PC-9 (cell line): Measurements from ENCODE around the gene NDUFS6.

Source experiments
- EZH2 ChIP-seq: fragments of 200-600 bp; sonication (generic); IDR thresholded peaks from 2 replicates; pipeline ENCODE4 v1.8.0; 2017; ENCODE audit warnings: antibody characterized with exemption, low read depth
- TF ChIP-seq, protein P1 (sequence below): fragments of 200-600 bp; sonication (generic); conservative IDR thresholded peaks from 2 replicates; pipeline ENCODE4 v1.6.1; 2017; ENCODE audit warnings: mixed run types, antibody characterized with exemption, mild to moderate bottlenecking, moderate library complexity

DNA sequence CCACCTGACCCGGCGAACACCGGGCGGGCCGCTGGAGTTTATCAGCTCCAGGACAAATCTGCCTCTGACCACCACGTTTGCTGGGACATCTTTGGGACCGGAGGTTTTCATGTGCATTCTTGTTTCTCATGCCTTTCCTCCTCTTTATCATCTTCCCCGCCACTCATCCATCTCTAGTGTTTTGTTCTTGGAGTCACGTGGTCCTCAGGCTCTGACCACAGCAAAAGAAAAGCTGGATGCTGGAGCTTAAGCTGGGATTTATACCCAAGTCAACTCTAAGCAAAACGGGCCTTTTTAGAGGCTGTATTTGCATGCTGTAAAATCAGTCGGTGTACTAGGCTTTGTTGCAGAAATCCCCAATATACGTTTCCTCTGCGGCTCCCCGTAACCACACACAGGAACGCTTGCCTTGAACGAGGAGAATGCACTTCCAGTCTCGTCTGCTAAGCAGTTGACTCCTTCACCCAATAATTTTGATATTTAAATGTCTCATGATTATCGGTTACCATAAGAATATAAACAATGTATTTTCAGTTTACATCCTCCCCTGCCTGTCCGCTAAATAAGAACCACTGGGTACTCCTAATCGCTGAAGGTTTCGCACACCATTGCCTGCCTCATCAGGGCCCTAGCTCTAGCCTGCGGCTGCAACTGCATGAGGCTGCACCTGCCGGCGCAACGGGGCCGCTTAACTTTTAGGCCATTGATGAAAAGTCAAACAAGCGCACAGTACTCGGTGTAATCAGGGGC lies 560 bp upstream of the NDUFS6 start:
- TF ChIP-seq, protein P1, sequence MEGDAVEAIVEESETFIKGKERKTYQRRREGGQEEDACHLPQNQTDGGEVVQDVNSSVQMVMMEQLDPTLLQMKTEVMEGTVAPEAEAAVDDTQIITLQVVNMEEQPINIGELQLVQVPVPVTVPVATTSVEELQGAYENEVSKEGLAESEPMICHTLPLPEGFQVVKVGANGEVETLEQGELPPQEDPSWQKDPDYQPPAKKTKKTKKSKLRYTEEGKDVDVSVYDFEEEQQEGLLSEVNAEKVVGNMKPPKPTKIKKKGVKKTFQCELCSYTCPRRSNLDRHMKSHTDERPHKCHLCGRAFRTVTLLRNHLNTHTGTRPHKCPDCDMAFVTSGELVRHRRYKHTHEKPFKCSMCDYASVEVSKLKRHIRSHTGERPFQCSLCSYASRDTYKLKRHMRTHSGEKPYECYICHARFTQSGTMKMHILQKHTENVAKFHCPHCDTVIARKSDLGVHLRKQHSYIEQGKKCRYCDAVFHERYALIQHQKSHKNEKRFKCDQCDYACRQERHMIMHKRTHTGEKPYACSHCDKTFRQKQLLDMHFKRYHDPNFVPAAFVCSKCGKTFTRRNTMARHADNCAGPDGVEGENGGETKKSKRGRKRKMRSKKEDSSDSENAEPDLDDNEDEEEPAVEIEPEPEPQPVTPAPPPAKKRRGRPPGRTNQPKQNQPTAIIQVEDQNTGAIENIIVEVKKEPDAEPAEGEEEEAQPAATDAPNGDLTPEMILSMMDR: 0 out of 2 replicates have a peak, but pooled peaks have one; percentile 5
- no peak for TF ChIP-seq EZH2
